ENCODE data around the gene ZNF35.

ZNF35 gene

GRCh38 chr3:44687898-44688297 lies 39.4 kb downstream of the ZNF35 start:
- no peak for DNase-seq
